ENCODE measurements around the gene MRPL40.

MRPL40 gene

DNA sequence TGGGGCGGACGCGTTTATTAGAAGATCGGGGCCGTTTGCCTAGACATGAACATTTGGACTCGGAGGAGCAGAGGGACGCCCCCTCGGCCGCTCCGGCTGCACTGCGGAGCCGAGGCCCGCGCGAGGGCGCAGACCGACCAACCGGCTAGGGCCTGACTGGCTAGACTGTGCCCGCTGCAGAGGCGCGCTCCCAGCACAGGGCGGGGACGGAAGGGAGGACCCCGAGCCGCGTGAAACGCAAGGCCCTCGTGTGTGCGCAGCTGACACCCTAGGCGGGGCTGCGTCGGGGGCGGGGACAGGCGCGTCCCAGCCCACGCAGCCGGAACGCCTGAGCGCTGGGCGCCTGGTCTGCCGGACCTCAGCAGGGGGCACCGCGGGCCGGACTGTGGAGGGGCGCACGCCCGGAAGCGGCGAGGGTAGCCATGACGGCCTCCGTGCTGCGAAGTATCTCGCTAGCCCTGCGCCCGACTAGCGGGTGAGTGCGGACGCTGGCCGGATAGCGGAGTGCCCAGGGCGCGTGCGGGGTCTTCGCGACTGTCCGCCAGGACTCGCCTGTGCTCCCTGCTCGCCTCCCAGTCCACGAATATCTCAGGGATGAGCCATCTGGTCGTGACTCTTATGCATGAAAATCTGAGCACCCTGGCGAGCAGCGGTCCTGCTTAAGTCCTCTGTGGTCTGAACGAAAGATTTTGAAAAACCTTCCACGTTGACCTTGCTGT is at the start of gene MRPL40:
MRPL40 (plus strand) TSS at position 413 of the 719 bp plus-strand sequence; CDS start at position 423, 10 bp downstream.
- peak; percentile 95 for DNase-seq

DNA sequence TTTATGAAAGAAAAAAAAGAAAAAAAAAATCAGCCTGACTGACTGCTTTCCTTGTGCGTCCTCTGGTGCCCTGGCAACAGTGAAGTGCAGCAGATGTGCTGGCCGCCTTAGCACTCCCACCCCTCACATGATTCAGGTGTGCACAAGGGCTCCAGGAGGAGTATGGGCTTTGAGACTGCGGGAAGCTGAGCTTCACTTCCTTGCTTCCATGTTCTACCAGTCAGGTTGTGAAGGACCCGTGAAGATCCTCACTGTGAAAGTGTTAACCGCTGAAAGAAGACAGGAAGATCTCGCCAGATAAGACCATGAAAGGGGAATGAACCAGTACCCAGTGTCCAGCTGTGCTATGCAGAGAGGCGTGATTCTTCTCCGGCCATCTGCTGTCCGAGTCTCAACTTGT is 49.1 kb upstream of the MRPL40 start:
- DNase-seq: no peak

DNA sequence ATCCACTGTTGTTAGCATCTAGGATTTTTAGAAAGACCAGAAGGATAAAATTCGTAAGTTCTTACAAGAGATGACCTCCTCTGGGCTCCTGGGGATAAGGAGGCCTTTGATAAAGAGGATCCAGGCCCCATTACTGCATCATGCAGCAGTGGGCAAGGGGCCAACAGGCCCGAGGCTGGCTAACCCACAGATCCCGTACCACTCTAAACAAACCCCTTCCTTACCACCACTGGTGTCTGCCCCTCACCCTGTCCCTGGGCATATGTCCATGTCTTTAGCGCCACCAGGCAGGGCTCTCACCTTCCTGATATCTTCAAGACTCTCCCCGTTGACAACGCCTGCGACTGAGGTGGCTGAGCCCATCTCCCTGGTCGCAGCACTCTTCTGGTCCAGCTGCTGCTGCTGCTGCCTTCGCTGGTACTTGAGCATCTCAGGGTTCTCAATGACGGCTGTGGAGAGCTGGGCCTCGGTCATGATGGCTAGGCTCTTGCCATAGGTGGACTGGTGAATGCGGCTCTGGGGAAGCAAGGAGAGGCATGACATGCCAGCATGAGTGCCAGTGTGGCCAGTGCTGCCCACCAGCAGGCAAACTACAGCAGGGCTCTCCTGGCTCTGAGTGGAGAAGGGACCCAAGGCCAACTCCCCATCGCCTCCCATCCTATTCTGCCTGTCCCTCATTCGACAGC is 47.0 kb upstream of the MRPL40 start:
- no peak for DNase-seq

DNA sequence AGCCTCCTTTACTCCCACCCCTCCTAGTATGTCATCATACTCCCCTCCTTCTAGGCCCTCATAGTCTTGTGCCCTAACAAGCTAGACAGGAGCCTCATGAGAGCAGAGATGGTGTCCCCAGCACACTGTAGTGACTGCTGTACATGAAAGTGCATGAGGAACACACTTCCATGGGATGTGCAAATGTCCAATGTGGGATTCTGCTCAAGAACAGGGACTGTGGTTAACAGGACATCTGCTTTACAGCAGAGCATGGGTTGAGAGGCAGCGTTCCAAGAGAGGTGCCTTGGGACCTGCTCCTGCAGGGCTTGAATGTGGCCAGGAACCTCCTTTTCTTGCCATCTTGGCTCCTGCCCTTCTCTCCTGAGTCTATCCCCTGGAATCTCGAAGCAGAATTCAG is 46.1 kb upstream of the MRPL40 start:
- DNase-seq: no peak

DNA sequence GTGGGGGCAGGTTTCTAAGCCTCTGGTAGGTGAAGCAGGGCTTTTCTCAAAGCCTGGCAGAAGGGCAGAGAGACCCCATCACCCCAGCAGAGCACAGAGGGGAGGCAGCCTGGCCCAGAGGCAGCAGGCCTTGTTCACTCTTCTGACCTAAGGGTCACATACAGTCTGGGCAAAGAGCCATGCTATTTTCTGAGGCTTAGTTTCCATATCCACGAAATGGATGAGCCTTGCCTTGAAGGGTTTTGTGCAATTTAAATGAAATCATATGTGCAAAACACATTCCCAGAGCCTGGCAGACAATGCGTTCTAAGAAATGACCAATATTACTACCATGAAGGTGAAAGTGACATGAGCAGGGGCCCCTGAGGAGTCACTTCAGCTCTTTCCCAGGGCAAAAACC is 45.3 kb upstream of the MRPL40 start:
- no peak for DNase-seq

DNA sequence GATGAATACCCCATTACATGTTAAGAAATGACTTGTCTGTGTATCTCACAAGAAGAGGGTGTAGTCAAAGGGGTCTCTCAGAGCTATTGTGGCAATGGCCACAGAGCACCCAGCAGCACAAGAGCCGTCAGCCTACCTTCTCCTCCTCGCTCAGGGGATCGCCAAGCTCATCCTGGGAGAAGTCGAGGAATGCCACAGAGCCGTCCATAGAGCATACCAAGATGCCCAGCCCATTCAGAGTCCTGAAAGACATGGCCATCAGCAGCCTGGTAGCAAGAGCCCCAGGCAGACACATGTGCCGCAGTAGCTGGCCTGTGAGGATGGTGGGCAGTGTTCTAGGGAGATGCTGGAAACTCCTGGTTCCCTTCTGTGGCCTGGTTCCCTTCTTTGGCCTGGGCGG is 44.8 kb upstream of the MRPL40 start:
- no peak for DNase-seq

DNA sequence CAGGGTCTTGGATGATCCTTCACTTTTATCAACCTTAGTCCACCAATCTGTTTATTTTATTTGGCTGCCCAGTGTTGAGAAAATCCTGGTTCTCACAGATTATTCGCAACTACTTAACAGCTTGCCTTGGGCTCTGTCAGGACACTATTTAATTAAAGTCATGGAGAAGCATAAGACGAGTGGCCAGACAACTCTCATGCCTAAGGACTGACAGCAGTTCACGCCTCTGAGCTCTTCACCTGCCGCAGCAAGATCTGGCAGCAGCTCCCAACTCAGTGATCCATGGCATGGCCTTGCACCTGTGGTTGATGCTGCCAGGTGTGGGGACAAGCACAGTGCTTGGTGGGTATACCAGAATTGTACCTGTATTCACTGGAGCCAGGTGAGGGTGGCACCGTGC is 38.6 kb upstream of the MRPL40 start:
- DNase-seq: no peak

DNA sequence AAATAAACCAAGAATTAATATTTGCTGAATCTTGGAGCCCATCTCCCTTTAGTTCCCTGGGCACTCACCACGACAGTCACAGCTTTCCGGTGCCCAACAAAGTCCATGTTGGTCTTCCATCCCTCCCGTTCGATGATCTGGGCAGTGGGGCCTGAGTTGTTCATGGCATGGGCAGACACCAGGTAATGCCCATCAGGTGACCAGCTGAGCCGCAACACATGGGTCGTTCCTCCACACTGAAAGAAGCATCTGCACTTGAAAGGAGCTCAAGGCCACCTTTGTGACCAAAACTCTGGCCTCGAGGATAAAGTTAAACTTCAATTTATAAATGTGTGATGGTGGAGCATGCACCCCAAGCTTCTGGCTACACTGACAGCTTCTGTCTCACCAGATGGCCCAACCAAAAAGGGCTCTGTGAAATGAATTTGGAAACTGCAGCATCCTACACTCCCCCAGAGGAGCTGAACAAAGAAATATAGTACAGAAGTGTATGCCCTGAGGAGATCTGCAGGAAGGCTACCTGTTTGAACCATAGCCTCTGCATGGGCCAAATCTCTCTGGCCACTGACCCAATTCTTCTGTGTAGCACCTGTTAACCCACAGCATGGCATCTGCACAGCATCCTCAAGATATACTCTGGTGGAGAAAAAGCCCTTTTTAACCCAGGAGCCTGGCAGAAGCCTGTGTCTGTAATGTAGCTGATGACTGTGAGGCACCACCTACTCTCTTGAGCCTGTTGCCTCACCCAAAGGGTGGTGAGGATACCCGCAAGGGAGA is 37.9 kb upstream of the MRPL40 start:
- DNase-seq: no peak

DNA sequence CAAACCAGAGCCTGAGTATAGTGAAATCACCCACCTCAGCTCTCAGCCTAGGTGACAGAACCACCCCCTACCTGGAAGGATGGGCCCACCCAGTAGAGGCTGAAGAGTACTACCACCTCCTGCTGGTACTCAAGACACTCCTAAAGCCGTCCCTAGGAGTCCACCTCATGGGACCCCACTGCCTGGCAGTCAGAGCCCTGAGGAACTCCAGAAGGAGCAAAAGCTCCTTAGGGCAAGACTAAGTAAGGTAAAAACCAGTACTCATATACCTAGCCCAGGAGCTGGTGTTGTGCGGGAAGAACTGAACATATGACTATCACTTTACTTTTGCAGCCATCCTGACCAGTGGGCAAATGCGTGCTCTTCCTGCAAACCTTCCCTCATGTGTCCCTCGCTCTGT is 37.1 kb upstream of the MRPL40 start:
- no peak for DNase-seq

DNA sequence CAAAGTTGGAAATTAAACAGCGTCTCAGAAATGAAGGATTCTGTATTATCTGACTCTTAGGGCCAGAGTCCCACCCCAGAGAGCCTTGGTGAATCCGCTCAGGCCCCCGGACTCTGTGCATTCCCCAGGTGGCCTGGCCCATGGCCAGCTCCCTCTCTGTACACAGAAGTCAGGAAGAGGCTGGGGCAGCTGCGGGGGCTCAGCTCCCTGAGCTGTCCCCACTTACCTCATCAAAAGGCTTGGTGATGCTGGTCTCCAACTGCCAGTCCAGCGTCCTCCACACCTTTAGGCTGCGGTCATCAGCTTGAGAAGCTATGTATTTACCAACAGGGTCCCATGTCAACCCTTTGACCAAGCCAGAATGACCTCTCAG is 35.8 kb upstream of the MRPL40 start:
- DNase-seq: no peak

DNA sequence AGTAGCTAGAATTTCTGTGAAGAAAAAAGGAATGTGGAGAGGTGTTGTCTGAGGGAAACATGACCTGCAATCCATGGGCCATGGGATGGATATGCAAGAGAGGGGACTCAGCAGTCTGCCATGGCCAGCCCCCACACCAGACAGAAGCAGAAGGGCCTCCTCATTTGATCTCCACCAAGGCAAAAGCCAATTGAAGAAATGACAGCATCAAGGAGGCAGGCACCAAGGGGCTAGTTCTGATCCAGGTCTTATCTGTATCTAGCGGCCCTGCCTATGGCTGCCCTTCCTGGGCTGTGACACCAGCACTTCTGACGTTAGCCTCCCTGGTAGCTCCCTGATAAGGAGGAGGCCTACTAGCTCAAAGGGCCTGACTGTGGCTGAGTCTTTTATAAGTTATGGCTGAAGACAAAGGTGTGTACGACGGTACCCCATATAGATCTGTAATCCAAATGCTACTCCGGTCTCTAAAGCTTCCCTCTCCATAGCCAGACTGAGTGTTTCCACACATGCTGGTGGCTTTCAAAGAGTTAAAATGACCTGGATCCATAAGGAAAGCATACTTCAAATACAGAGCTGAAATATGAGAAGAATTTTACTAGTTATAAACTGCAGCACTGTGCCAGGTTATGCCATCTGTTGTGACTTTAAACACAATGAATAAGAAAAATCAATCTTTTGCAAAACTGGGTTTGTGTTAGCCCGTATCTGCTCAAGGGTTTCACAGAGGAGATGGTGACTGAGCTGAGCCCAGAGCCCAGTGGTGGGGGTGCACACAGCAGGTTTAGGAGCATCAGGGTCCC is 35.2 kb upstream of the MRPL40 start:
- DNase-seq: no peak

DNA sequence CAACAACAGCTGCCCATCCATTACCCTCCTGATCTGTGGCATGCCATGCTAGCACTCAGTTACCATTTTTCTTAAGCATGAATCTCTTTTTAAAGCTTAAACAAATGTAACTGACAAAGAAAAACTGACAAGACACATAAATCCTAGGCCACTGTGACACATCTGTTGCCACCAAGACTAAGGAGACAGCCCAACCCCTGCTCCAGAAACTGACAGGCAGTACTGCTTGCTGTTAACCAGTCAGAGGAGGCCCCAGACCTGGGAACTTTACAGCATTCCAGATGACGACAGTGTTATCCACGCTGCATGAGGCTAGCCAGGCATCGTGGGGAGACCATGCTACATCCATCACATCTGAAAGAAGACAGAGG is 34.6 kb upstream of the MRPL40 start:
- no peak for DNase-seq

DNA sequence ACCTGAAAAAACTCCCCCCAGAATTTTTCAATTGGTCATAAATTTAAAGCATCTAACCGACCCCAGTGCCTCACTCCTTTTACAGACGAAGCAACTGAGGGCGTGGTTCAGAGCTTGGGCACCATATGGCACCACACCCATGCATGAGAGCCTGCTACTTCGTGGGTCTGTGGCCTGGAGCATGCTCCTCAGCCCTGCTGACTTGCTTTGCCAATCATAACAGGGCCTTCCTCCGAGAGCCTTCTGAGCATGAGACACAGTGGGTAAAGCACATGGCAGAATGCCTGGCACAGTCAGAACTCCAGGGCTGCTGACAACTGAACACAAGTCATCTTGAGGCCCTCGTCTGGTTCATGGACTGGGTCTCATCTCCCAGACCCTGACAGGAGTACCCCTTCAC is 34.1 kb upstream of the MRPL40 start:
- no peak for DNase-seq

DNA sequence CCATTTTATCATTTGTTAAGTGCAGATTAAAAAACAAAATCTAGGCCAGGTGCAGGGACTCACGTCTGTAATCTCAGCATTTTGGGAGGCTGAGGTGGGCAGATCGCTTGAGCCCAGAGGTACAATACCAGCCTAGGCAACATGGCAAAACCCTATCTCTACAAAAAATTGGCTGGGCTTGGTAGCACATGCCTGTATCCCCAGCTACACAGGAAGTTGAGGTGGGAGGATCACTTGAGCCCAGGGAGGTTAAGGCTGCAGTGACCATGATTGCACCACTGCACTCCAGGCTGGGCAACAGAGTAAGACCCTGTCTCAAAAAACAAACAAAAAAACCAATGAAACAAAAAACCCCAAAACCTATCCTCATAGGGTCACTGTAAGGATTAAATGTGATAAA is 33.7 kb upstream of the MRPL40 start:
- no peak for DNase-seq

DNA sequence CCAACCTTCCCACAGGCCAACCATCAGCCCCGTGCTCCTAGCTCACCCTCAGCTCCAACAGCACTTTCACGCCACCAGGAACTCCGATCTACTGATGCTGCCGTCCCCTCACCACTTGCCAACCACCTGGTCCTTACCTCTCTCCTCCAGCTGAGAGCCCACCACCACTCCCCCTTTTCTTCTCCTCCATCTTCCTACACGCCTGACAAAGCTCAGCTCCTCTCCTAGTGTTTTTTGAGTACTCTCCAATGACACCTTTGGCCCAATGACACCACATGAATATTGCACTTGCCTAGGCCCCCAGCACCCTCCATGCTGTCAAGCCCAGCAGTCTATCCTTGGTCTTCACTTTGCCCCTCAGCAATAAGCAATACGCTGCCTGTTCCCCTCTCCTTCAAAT is 31.5 kb upstream of the MRPL40 start:
- DNase-seq: no peak

DNA sequence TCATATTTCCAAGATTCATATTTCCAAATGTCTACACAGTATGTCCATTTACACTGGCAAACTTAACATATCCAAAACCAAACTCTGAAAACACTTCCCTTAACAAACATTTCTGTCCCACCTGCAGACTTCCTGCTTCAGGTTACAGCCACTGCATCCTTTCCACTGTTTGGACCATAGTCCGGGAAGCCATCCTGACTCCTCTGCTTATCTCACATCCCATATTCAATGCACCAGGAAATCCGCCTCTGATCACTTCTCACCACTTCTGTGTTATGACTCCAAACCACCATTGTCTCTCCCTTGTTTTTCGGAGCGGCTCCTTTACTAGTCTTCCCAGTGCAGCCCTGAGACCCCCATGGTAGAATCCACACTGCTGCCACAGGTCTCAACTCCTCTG is 30.9 kb upstream of the MRPL40 start:
- DNase-seq: no peak

DNA sequence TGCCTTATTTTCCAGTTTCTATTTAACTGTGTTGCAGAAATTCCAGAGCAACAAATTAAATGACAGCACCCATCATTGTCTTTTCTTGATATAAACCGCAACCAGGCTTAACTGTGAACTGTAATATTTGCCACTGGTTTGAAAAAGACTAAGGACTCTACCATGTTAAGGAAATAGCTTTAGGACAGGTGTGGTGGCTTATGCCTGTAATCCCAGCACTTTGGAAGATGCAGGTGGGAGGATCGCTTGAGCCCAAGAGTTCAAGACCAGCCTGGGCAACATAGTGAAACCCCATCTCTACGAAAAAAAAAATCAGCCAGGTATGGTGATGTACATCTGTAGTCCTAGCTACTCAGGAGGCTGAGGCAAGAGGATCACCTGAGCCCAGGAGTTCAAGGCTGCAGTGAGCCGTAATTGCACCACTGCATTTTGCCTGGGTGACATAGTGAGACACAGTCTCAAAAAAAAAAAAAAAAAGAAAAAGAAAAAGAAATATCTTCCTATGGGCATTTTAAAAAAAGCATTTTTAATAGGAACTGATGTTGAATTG is 29.6 kb upstream of the MRPL40 start:
- no peak for DNase-seq

DNA sequence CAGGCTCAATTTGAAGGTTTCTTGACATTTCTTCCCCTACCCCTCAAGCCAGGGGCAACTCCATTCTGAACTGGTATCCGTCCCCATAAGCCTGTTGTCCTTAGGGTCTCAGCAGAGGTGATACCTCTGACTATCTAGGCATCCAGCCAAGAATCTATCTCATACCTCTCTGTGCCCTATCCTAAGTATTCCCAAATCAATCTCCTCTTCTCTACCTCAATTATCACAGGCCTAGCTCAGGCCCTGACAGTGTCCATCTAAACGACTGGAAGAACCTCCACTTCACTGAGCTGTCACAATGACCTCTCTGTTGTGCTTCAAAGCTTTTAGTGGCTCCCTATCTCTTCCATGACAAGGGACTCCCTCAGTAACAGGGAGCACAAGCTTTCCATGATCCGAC is 27.7 kb upstream of the MRPL40 start:
- no peak for DNase-seq

DNA sequence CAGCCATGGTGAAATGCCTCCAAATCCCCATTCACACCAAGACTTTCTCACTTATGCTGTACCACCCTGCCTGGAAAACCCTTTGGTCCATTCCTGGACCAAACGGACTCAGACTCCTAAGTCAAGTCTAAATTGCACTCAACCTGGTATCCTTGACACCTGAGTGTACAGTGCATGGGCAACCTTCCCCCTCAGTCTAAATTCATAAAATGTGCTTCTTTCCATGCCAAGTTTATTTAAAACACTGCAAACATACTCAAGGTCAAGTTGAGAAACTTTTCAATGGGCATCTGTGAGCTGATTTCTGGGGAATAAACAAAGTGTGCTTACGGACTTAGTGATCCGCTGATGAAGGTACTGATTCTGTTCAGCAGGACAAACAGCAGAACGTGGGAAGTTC is 27.2 kb upstream of the MRPL40 start:
- no peak for DNase-seq

DNA sequence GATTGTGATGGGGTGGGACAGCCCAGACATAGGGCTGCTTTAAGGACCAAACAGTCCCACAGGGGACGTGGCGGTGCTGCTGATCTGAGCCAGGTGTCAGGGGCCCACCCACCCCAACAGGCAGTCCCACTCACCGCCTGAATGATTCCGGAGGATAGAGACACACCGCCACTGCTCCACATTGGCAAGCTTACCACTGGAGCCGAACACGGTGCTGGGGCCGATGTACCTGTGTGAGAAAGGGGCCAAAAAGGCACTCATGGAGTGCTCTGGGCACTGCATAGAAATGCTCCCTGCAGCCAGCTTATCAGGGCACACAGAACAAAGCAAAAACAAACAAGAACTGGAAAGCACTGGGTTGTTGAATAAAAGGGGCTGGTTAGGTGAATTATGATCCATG is 26.7 kb upstream of the MRPL40 start:
- no peak for DNase-seq

DNA sequence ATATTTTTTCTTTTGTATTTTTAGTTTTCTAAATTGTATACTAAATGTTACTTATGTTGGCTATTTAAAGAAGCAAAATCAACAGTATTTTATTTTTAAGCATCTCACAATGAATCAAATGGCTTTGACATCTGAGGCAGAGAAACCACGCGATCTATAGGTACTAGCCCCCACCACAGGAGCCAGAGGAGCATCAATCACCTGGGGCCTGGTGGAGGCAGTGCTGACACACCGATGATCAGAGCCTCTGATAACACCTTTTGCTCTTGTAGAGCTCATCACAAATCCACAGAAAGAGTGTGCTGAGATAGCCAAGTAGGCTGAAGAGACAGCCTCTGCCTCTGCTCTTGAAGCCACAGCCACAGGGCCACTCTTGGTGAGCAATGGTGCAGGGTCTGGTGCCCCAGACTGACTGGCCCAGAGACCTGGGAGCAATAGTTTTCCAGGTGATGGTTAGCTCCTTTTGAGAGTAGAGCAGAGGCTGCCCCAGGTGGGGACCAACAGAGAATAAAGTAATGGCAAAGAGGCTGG is 26.0 kb upstream of the MRPL40 start:
- no peak for DNase-seq

DNA sequence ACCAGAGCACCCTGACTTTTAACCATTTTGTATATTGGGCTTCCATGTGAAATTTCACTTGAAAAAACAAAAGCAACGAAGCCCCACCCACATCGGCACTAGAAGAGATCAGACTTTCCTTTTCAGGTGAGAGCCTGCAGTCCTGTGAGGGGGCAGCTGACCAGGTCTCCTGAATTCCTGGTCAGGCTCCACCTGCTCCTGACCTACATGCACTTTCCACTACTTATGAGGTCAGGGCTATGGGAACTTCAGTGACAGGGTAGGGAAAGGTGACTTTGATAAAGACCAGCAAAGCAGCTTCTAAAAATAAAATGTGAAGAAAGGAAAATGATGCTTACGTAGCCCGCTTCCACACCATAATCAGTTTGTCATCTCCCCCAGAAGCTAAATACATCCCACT is 25.5 kb upstream of the MRPL40 start:
- no peak for DNase-seq
